ENCODE data around the gene SGIP1. TPM values are rescaled to one million over a fixed set of nuclear protein-coding genes. Genes with fewer than 3 reads are reported as not detected.

SGIP1 gene
- total RNA-seq, 1 experiment from 2014 or later = not detected

- TF ChIP-seq EZH2 (IDR thresholded peaks at IDR 0.05; ENCODE audit: low read length, unreplicated experiment) = no peak
- TF ChIP-seq CTCF (conservative IDR thresholded peaks at IDR 0.05; ENCODE audit: low read depth, low read length) = no peak
- no peak for TF ChIP-seq EZH2phosphoT487 (IDR thresholded peaks at IDR 0.05; ENCODE audit: borderline replicate concordance, low read length)
- ChIA-PET CTCF (interaction anchor here (0.6 kb wide), 1 partner anchor 92 kb away, joined by 3 read pairs; no protein-coding TSS in a partner anchor), POLR2A (ENCODE audit: unreplicated experiment) (no interaction called here)
- no peaks in the 10 kb centered on the region for H4K20me1 ChIP-seq (ENCODE audit: low read length)
- H3K36me3 ChIP-seq (ENCODE audit: low read depth, low read length) = no peaks in the 10 kb centered on the region
- no peaks in the 10 kb centered on the region for H3K4me1 ChIP-seq (ENCODE audit: insufficient read depth, low read length)
- no TSS peak for BruUV-seq (replicated peaks)
- H3K79me2 ChIP-seq (ENCODE audit: low read length) = no peaks in the 10 kb centered on the region
- H2AFZ ChIP-seq (ENCODE audit: low read length) = no peak overlapping the region
- H3K9ac ChIP-seq (ENCODE audit: low read length) = no peak overlapping the region
- no peak overlapping the region for H3K4me3 ChIP-seq (ENCODE audit: low read length)
- peaks cover 21% of the 10 kb centered on the region; the same call in 1 of the 2 replicates for H3K27me3 ChIP-seq (ENCODE audit: low read length)
- DNase-seq = no peak
- no peak overlapping the region for H3K27ac ChIP-seq (ENCODE audit: low read length)
- H3K4me2 ChIP-seq (ENCODE audit: low read length) = no peak overlapping the region
- H3F3A ChIP-seq (ENCODE audit: low read length, unreplicated experiment) = no peaks in the 10 kb centered on the region
- no peaks in the 10 kb centered on the region for H3K9me2 ChIP-seq (replicated peaks; ENCODE audit: low read length)
- H3K9me3 ChIP-seq (ENCODE audit: low read length) = peaks cover 3% of the 10 kb centered on the region; the same call in 1 of the 2 replicates
- no peak for ATAC-seq
- intact Hi-C loops (cut with micrococcal nuclease) = no loop called here
These were observed 83.6 kb downstream of the SGIP1 start for GRCh38 chr1:66617362-66618184.

- Histone ChIP-seq H3K9me3 (ENCODE audit: low read length) (peaks cover 3% of the 10 kb centered on the region; the same call in 1 of the 2 replicates), H2AFZ (ENCODE audit: low read length) (no peak overlapping the region), H3K4me2 (ENCODE audit: low read length) (no peak overlapping the region), H3F3A (ENCODE audit: low read length, unreplicated experiment) (no peaks in the 10 kb centered on the region), H3K27me3 (ENCODE audit: low read length) (peaks cover 21% of the 10 kb centered on the region; the same call in 1 of the 2 replicates), H3K27ac (ENCODE audit: low read length) (no peak overlapping the region), H3K9ac (ENCODE audit: low read length) (no peak overlapping the region), H3K79me2 (ENCODE audit: low read length) (no peaks in the 10 kb centered on the region), H3K36me3 (ENCODE audit: low read depth, low read length) (no peaks in the 10 kb centered on the region), H3K4me3 (ENCODE audit: low read length) (no peak overlapping the region), H4K20me1 (ENCODE audit: low read length) (no peaks in the 10 kb centered on the region), H3K9me2 (replicated peaks; ENCODE audit: low read length) (no peaks in the 10 kb centered on the region), H3K4me1 (ENCODE audit: insufficient read depth, low read length) (no peaks in the 10 kb centered on the region)
- ChIA-PET POLR2A (ENCODE audit: unreplicated experiment) (no interaction called here), CTCF (no interaction called here)
- TF ChIP-seq EZH2 (IDR thresholded peaks at IDR 0.05; ENCODE audit: low read length, unreplicated experiment) (no peak), CTCF (conservative IDR thresholded peaks at IDR 0.05; ENCODE audit: low read depth, low read length) (no peak), EZH2phosphoT487 (IDR thresholded peaks at IDR 0.05; ENCODE audit: borderline replicate concordance, low read length) (no peak)
- no peak for DNase-seq
- intact Hi-C loops (cut with micrococcal nuclease) = no loop called here
- BruUV-seq (replicated peaks) = no TSS peak
- no peak for ATAC-seq
These were observed 84.4 kb downstream of the SGIP1 start for GRCh38 chr1:66618390-66618789.

- no TSS peak for BruUV-seq (replicated peaks)
- Histone ChIP-seq H3K4me2 (ENCODE audit: low read length) (no peak overlapping the region), H4K20me1 (ENCODE audit: low read length) (no peaks in the 10 kb centered on the region), H3K27me3 (ENCODE audit: low read length) (no peaks in the 10 kb centered on the region), H3K9me2 (replicated peaks; ENCODE audit: low read length) (no peaks in the 10 kb centered on the region), H3K79me2 (ENCODE audit: low read length) (no peaks in the 10 kb centered on the region), H3K4me1 (ENCODE audit: insufficient read depth, low read length) (peaks cover 10% of the 10 kb centered on the region; the same call in 1 of the 2 replicates), H2AFZ (ENCODE audit: low read length) (no peak overlapping the region), H3K27ac (ENCODE audit: low read length) (no peak overlapping the region), H3K36me3 (ENCODE audit: low read depth, low read length) (no peaks in the 10 kb centered on the region), H3F3A (ENCODE audit: low read length, unreplicated experiment) (no peaks in the 10 kb centered on the region), H3K4me3 (ENCODE audit: low read length) (no peak overlapping the region), H3K9ac (ENCODE audit: low read length) (no peak overlapping the region), H3K9me3 (ENCODE audit: low read length) (peaks cover 3% of the 10 kb centered on the region; the same call in 1 of the 2 replicates)
- POLR2A ChIA-PET (ENCODE audit: unreplicated experiment) = no interaction called here
- intact Hi-C loops (cut with micrococcal nuclease) = no loop called here
- CTCF ChIA-PET = no interaction called here
- ATAC-seq (no peak), DNase-seq (peak; percentile 11)
- TF ChIP-seq EZH2 (IDR thresholded peaks at IDR 0.05; ENCODE audit: low read length, unreplicated experiment) (no peak), EZH2phosphoT487 (IDR thresholded peaks at IDR 0.05; ENCODE audit: borderline replicate concordance, low read length) (no peak), CTCF (conservative IDR thresholded peaks at IDR 0.05; ENCODE audit: low read depth, low read length) (no peak)
These were observed 89.9 kb downstream of the SGIP1 start for GRCh38 chr1:66623812-66624211.

Measured in PC-3 (cell line).